Endometrial microvascular endothelial cells (primary cell): ENCODE results near the gene MALRD1. TPM values are rescaled to one million over a fixed set of nuclear protein-coding genes. Genes with fewer than 3 reads are reported as not detected.

Experiments used
- in situ Hi-C: cut with HindIII; loops from 2 replicates; pipeline ENCODE4 v1.10.0; 2017; ENCODE audit warnings: low sequenced_read_pairs, low pct_unique_long_range_greater_than_20kb; ENCODE audit errors: inconsistent ontology term
- total RNA-seq: library from RNA; depleted of rRNA; stranded (reverse); fragments of >200 nt; gene quantifications from one replicate; pipeline ENCODE4 v1.2.3, GENCODE V29; 2015; ENCODE audit errors: inconsistent ontology term

The MALRD1 gene
- total RNA-seq, 1 donor from 2014 or later, result not detected

DNA sequence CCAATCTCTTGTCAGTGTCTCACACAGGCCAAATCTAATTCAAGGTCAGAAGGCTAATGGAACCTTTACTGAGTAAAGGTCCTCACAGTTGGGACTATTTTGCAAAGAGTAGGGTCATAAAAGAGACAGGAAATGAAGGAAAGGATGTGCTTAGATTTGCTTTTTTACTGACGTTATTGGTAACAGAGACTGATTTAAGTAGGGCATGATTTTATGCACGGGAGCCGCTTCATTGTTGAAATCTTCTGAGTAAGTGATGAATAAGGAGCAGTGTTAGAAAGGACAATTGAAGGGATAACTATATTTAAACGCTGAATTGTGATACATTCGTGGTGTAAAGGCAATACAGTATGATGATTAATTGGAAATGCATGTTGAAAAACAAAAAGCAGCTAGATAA is 261.5 kb downstream of the MALRD1 start:
- in situ Hi-C loops, result no loop called here

DNA sequence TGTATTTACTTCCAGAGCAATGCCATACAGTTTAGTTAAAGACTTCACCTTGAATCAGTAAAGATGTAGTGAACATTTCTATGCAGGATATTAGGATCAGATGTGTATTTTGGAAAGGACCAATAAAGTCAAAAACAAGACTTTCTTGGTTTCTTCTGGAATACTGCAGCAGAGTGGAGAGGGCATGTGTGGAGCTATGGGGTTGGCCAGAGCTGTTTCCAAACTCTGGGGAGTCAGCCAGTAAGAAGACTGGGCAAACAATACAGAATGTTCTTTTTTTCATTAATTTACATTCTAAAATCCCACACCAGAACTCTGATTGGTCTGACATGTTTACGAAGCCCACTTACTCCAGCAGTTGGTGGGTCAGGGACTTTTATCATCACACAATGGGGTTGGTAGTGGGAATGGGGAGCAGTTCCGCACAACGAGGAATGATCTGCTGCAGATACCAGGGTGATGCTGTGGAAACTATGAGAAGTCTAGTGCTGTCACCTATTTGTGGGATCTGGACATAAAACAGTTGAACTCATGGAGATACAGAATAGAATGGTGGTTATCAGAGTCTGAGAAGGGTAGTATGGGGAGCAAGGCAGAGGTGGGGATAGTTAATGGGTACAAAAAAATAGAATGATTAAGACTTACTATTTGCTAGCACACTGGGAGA is 267.7 kb downstream of the MALRD1 start:
- in situ Hi-C loops, result no loop called here

- in situ Hi-C loops, result no loop called here
These were observed 269.4 kb downstream of the MALRD1 start for GRCh38 chr10:19317952-19318351.

- in situ Hi-C loops, result no loop called here
These were observed 277.0 kb downstream of the MALRD1 start for GRCh38 chr10:19325581-19325980.

GRCh38 chr10:19328582-19328981 is 280.0 kb downstream of the MALRD1 start:
- in situ Hi-C loops, result no loop called here

DNA sequence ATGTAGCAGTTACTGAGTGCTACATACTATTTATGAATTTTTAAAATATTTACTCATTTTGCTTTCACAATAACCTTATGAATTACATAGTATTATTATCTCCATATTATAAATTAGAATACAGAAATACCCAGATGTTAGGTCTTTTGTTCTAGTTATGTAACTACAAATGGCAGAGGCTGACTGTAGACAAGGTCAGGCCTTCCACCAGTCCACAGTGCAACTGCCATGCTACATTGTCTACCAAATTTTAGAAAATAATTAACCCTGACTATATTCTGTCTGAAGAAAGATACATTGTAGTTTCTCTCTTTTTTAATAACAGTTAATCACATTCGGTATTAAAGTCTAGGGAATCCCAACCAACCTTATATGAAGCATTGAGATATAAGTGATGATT is 280.9 kb downstream of the MALRD1 start:
- in situ Hi-C loops, result no loop called here

DNA sequence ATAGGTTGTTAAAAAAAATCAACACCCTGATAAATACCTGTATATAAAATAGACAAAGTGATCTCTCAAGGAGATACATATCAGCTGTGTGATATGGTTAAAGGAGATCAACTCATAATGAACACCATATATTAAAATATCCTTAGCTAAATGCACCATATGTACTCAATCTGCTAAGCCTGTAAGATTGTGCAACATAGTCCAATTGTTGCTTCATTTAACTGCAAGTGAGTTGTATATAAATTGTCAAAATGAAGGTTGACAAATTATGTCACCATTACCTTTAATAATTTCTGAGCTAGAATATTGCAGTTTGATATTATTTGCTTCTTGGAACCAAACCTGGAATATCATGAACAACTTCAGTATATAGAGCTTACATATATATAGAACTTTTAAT is 283.7 kb downstream of the MALRD1 start:
- in situ Hi-C loops, result no loop called here

GRCh38 chr10:19333631-19334030 is 285.0 kb downstream of the MALRD1 start:
- in situ Hi-C loops, result no loop called here

- in situ Hi-C loops, result no loop called here
These were observed 299.0 kb downstream of the MALRD1 start for GRCh38 chr10:19347621-19348020.

DNA sequence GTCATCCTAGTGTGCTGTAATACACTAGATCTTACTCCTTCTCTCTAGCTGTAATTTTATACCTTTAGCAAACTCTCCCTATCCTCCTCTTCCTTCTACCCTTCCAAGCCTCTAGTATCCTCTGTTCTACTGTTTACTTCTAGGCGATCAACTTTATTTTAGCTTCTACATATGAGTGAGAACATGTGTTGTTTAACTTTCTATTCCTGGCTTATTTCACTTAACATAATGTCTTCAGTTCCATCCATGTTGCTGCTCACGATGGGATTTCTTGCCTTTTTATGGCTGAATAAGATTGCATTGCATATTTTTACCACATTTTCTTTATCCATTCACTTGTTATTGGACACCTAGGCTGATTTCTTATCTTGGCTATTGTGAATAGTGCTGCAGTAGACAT is 318.6 kb downstream of the MALRD1 start:
- in situ Hi-C loops, result no loop called here

- in situ Hi-C loops, result no loop called here
These were observed 325.4 kb downstream of the MALRD1 start for GRCh38 chr10:19373988-19374387.

DNA sequence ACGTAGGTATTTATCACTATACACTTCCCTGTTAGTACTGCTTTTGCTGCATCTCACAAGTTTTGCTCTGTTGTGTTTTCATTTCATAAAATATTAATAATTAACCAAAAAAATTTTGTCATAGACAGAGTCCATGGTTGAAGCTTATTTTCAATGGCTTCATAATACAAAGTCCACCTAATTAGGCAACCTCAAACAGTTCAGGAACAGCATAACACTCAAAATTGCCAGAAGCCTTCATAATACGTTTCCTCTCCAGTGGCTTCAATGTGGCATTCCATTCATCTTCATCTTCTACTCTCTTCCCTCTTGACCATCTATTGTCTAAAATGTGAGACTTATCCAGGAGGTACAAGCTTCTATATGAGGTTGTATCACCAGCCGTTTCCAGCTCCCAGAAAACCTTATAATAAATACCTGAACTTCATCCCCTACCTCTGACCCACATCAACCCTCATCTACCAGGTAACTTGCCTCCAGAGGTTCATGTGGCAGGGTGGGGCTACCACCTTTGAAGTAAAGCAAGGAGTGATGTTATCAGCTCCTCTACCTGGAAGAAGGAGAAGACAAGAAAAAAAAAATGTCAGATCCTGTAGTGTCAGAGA is 337.3 kb downstream of the MALRD1 start:
- in situ Hi-C loops, result no loop called here

- in situ Hi-C loops, result no loop called here
These were observed 360.3 kb downstream of the MALRD1 start for GRCh38 chr10:19408924-19409323.

DNA sequence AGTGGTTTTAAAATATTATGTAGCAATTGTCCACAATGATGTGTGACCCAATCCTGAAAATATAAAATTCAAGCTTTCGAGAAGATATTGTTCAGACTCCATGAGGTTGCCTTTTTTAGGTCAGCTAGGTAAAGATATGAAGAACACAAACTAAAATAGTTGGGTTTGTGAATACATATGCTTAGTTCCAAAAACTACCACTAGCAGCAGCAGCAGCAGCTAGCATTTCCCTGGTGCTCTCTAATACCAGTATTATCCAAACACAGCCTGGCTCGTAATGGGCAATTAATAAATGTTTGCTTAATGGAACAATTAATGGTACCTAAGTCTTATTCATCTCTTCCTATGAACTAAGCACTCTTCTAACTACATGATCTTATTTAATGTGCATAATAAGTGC is 362.5 kb downstream of the MALRD1 start:
- in situ Hi-C loops, result no loop called here

DNA sequence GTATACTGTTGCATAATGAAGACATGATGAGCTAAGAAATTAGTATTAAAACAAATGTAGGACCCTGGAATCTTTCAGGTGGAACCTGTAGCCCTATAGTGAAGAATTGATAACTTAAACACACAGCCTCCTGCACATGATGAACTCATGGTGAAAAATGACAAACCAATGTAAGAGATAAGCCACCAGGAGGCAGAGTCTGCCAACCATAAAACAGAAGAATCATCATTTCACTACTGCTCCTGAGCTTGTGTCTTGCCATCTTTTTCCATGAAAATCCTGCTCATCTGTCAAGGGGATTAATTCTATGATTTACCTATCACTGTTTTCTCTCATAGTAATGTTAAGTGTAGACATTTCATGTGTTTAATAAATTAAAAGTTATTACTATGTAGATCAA is 363.9 kb downstream of the MALRD1 start:
- in situ Hi-C loops, result no loop called here

DNA sequence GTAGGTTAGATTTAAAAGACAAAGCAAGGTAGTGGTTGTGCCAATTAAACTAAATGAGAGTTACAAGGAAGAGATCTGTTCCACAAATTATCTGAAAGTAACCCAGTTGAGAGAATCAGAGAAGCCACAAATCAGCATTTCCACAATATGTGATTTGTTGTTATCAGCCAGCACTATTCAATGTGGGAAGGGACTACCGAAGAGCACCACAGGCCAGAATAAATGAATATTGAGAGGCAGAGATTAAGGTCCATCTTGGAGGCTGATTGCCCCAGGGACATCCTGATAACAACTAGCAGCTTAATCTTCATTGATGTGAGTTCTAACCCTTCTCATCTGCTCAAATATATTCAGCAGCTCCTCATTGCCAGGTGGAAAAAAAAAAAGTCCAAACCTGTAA is 367.6 kb downstream of the MALRD1 start:
- in situ Hi-C loops, result no loop called here

DNA sequence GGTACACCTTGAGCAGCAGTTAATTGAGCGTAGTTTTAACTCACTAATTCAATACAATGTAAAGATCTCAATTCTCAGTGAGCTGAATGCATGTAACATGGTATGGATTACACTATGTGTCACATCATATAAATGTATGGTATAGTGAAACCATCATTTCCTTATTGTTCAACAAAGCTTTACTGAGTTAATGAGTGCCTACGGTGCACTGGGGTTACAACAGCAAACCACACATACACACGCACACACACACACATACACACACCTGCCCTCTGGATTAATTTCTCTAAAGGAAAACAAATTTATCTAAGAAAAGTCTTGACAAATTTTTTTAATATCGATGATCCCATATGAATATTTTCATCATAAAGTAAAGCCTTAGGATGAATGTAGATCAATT is 369.1 kb downstream of the MALRD1 start:
- in situ Hi-C loops, result no loop called here

DNA sequence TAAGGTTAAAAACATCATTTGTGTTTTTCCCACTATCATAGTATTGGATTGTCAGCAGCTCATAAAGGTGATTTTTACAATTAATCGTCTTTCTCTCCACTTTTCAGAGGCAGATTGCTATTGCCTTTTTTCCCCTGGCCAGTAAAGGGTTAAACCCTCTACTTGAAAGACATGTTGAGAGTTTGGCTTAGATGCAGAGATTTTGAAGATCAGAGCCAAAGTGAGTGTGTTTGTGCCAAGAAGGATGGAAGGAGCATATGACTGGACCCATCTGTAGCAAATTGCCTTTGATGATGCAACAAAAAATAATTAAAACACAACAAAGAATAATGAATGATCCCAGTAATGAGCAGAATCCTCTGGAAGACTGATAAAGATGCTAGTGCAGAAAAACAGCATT is 373.1 kb downstream of the MALRD1 start:
- in situ Hi-C loops, result no loop called here

DNA sequence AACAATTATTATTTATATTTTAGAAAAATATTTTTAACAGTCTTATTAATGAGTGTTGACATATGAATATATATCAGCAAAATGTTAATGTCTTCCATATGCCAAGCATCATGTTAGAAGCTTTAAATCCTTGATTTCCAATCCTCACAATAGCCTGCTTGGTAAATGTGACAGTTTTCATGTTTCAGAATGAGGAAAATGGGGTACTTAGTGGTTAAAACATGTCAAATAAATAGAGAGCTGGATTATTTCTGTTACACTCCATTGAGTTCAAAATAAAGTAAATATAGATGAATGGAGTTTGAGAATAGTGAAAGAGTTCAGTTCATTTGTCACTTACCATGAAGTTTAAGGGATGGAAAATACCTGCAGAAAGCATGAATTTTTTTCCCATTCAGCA is 377.4 kb downstream of the MALRD1 start:
- in situ Hi-C loops, result no loop called here

DNA sequence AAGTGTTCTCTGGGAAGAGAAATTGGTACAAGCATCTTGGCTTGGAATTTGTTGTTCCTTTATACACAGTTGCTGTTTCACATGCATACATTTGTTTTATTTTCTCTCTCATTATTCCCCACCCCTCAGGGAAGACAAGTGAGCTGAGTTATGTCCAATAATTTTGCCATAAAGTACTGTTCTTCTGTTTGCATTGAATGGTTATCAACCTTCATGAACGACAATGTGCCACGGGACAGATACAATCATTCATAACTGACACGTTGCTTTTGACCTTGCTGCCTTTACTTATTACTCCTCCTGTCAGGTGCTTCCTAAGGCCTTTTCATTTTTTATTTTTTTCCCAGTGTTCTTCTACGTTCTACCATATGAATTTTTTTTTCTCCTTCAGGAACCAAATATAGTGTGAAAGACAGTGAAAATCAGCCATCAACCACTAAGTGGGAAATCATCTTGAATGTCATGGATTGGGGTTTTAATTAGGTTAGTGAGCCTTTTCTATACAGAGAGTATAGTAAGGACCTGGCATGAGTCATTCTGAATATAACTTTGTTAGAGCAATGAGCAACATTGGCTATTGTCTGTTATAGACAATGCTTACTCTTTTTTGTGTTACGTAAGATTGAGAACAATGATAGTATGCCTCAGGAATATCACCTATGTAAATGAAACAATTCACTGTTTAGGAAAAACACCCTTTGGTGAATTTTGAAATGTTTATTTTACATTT is 383.2 kb downstream of the MALRD1 start:
- in situ Hi-C loops, result no loop called here
